Measurements from ENCODE around the gene CADM2. TPM values are rescaled to one million over a fixed set of nuclear protein-coding genes. Genes with fewer than 3 reads are reported as not detected.

The CADM2 gene
- total RNA-seq, 1 experiment from 2014 or later: 3.7 TPM

DNA sequence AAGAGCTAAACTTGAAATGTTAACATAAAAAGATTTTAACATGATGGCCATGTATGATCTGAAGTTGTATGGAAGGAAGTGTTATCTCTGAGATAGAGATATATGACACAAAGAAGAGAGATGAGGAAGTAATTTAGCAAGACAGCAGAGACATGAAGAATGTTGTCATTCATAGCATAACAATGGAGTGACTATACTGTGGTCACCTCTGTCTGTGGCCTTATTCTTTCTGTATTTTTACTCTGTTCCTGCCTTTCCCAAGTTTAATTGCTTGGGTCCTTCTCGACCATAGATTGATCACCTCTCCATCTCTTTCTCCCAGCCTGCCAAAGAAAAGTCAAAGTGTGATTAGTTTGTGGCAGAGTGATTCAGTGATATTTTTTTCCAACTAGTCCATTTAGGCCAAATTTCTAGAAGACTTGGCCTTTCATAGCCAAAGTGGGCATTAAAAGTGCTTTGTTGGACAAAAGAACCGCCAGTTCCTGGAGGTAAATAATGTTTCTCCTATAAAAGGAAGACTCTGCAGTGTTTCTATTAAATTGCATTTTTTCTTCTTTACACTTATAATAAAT, 711.9 kb downstream of the CADM2 start:
- no peak for DNase-seq (ENCODE audit: low spot score)
- ChIA-PET POLR2A (ENCODE audit: low non-redundant PET) (no interaction called here), CTCF (no interaction called here)
- no peaks in the 10 kb centered on the region for H3K9me3 ChIP-seq (ENCODE audit: low read depth, low read length, poor library complexity, severe bottlenecking)
- no peaks in the 10 kb centered on the region for H3K27me3 ChIP-seq (replicated peaks; ENCODE audit: insufficient read depth, low read depth, low read length, poor library complexity)
- intact Hi-C loops (cut with micrococcal nuclease; ENCODE audit: unreplicated experiment): no loop called here
- H3K27ac ChIP-seq (ENCODE audit: low read depth, low read length, poor library complexity, severe bottlenecking): no peak overlapping the region
- H3K4me1 ChIP-seq (ENCODE audit: insufficient read depth, low read length, poor library complexity, severe bottlenecking): no peaks in the 10 kb centered on the region
- no peak overlapping the region for H3K4me3 ChIP-seq (ENCODE audit: low read depth, low read length, poor library complexity, severe bottlenecking)
- no peaks in the 10 kb centered on the region for H3K36me3 ChIP-seq (ENCODE audit: insufficient read depth, low read length, poor library complexity, severe bottlenecking)
- no TSS peak for BruUV-seq (replicated peaks)
- TF ChIP-seq EZH2 (IDR thresholded peaks at IDR 0.05; ENCODE audit: borderline replicate concordance, low read depth, low read length, poor library complexity, severe bottlenecking): no peak
- TF ChIP-seq, protein P1, sequence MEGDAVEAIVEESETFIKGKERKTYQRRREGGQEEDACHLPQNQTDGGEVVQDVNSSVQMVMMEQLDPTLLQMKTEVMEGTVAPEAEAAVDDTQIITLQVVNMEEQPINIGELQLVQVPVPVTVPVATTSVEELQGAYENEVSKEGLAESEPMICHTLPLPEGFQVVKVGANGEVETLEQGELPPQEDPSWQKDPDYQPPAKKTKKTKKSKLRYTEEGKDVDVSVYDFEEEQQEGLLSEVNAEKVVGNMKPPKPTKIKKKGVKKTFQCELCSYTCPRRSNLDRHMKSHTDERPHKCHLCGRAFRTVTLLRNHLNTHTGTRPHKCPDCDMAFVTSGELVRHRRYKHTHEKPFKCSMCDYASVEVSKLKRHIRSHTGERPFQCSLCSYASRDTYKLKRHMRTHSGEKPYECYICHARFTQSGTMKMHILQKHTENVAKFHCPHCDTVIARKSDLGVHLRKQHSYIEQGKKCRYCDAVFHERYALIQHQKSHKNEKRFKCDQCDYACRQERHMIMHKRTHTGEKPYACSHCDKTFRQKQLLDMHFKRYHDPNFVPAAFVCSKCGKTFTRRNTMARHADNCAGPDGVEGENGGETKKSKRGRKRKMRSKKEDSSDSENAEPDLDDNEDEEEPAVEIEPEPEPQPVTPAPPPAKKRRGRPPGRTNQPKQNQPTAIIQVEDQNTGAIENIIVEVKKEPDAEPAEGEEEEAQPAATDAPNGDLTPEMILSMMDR (conservative IDR thresholded peaks at IDR 0.05; ENCODE audit: low read depth, low read length): no peak

DNA sequence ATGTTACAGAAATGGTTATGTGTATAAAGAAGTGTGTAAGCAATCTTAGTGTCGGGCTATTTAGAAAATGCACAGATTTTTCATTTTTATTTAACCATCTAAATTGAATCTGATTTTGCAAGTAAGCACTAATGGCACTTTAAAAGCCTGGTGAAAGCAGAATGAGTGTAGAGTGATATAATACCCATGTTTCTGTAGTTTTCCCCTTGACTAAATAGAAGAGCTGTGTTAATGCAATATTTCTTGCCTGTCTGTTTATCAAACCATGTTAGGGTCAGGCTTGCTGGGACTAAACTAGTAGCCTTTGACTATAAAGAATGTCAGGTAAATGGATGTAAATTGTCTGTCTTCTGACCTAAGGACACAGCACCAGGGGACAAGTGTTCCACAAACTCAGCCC, 714.0 kb downstream of the CADM2 start:
- ChIA-PET POLR2A (ENCODE audit: low non-redundant PET) (no interaction called here), CTCF (no interaction called here)
- Histone ChIP-seq H3K4me1 (ENCODE audit: insufficient read depth, low read length, poor library complexity, severe bottlenecking) (no peaks in the 10 kb centered on the region), H3K27me3 (replicated peaks; ENCODE audit: insufficient read depth, low read depth, low read length, poor library complexity) (no peaks in the 10 kb centered on the region), H3K27ac (ENCODE audit: low read depth, low read length, poor library complexity, severe bottlenecking) (no peak overlapping the region), H3K4me3 (ENCODE audit: low read depth, low read length, poor library complexity, severe bottlenecking) (no peak overlapping the region), H3K9me3 (ENCODE audit: low read depth, low read length, poor library complexity, severe bottlenecking) (no peaks in the 10 kb centered on the region), H3K36me3 (ENCODE audit: insufficient read depth, low read length, poor library complexity, severe bottlenecking) (no peaks in the 10 kb centered on the region)
- TF ChIP-seq EZH2 (IDR thresholded peaks at IDR 0.05; ENCODE audit: borderline replicate concordance, low read depth, low read length, poor library complexity, severe bottlenecking): no peak
- TF ChIP-seq, protein P1 (conservative IDR thresholded peaks at IDR 0.05; ENCODE audit: low read depth, low read length): no peak
- BruUV-seq (replicated peaks): no TSS peak
- no peak for DNase-seq (ENCODE audit: low spot score)
- intact Hi-C loops (cut with micrococcal nuclease; ENCODE audit: unreplicated experiment): no loop called here

GRCh38 chr3:85678713-85679112, 719.9 kb downstream of the CADM2 start:
- no peaks in the 10 kb centered on the region for H3K9me3 ChIP-seq (ENCODE audit: low read depth, low read length, poor library complexity, severe bottlenecking)
- H3K27me3 ChIP-seq (replicated peaks; ENCODE audit: insufficient read depth, low read depth, low read length, poor library complexity): no peaks in the 10 kb centered on the region
- no peak for DNase-seq (ENCODE audit: low spot score)
- no peak overlapping the region for H3K27ac ChIP-seq (ENCODE audit: low read depth, low read length, poor library complexity, severe bottlenecking)
- H3K36me3 ChIP-seq (ENCODE audit: insufficient read depth, low read length, poor library complexity, severe bottlenecking): no peaks in the 10 kb centered on the region
- no peaks in the 10 kb centered on the region for H3K4me1 ChIP-seq (ENCODE audit: insufficient read depth, low read length, poor library complexity, severe bottlenecking)
- ChIA-PET CTCF (no interaction called here), POLR2A (ENCODE audit: low non-redundant PET) (no interaction called here)
- intact Hi-C loops (cut with micrococcal nuclease; ENCODE audit: unreplicated experiment): no loop called here
- TF ChIP-seq EZH2 (IDR thresholded peaks at IDR 0.05; ENCODE audit: borderline replicate concordance, low read depth, low read length, poor library complexity, severe bottlenecking): no peak
- TF ChIP-seq, protein P1 (conservative IDR thresholded peaks at IDR 0.05; ENCODE audit: low read depth, low read length): no peak
- no TSS peak for BruUV-seq (replicated peaks)
- no peak overlapping the region for H3K4me3 ChIP-seq (ENCODE audit: low read depth, low read length, poor library complexity, severe bottlenecking)

Measured in A673 (cell line).